Measurements from ENCODE around the gene NSRP1.

DNA sequence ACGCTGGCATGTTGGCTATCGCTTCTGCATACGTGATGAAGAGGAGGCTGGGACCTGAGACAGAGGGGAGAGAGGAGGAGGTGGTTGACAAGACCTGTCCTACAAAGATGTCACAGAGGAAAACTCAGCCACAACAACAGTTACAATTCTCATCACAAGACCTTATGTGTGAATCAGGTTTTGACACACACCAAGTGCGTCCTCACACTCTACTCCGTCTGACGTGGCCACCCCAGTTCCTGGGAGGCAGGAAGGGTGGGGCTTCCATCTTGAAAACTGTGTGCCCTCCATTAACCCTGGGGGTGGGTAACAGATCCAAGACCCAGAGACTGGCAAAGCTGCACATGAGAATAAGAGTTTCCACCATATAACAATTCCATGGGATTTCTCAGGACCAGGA is 94.8 kb downstream of the NSRP1 start:
- no peak for TF ChIP-seq POLR2A (IDR thresholded peaks at IDR 0.05)
- TF ChIP-seq, protein P1, sequence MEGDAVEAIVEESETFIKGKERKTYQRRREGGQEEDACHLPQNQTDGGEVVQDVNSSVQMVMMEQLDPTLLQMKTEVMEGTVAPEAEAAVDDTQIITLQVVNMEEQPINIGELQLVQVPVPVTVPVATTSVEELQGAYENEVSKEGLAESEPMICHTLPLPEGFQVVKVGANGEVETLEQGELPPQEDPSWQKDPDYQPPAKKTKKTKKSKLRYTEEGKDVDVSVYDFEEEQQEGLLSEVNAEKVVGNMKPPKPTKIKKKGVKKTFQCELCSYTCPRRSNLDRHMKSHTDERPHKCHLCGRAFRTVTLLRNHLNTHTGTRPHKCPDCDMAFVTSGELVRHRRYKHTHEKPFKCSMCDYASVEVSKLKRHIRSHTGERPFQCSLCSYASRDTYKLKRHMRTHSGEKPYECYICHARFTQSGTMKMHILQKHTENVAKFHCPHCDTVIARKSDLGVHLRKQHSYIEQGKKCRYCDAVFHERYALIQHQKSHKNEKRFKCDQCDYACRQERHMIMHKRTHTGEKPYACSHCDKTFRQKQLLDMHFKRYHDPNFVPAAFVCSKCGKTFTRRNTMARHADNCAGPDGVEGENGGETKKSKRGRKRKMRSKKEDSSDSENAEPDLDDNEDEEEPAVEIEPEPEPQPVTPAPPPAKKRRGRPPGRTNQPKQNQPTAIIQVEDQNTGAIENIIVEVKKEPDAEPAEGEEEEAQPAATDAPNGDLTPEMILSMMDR (IDR thresholded peaks at IDR 0.05): no peak
